ENCODE data around the gene TSSC4. TPM values are rescaled to one million over a fixed set of nuclear protein-coding genes. Genes with fewer than 3 reads are reported as not detected.

Gene TSSC4
- polyA plus RNA-seq, 1 donor, result 28.0 TPM

GRCh38 chr11:2420502-2421225 is 20.1 kb downstream of the TSSC4 start:
- Histone ChIP-seq H3K27ac (ENCODE audit: low read length) (no peak overlapping the region), H3K4me3 (ENCODE audit: low read length) (no peak overlapping the region), H3K9me3 (ENCODE audit: control insufficient read depth, low read depth, low read length) (peaks cover 3% of the 10 kb centered on the region), H3K36me3 (ENCODE audit: control insufficient read depth, insufficient read depth, low read length) (no peaks in the 10 kb centered on the region), H3K27me3 (ENCODE audit: control insufficient read depth, insufficient read depth, low read length) (no peaks in the 10 kb centered on the region), H3K4me1 (ENCODE audit: control insufficient read depth, insufficient read depth, low read length) (peaks cover 7% of the 10 kb centered on the region)
- no CpG with 5 or more reads among the region's 44 CpGs for WGBS (ENCODE audit: insufficient coverage, low lambda C conversion rate)
- DNase-seq, result peak; percentile 63 to 68

DNA sequence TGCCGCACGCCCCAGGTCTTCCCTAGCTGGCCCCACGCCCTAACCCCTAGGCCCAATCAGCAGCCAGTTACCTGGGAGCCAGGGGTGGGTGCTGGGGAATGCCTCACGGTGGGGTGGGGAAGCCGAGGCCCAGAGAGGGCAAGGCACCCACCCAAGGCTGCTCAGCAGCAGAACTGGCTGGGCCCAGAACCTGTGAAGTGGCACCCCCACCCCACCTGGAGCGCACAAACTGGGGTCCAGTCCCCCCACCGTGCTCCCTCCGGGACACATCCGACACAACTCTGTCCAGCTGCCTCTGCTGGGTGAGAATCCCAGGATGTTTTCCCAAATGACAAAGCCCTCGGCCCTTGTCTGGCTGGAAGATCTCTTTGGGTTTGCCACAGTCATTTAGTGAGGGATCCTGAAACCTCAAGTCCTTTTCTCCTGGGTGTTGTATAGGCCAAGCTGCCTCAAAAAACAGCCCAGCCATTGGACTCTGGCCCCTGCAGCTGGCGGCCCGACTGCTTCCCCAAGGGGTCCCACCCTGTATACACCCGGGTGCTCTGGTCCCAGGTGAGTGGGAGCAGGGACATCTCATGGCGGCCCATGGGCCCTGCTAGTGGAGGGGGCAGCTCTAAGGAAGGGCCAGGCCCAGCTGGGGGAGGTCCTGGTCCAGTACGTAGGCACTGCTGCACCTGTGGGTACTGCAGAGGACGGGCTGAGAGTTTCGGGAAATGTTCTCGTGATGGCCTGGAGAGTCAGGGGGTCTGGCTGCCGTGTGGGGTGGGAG is 20.9 kb downstream of the TSSC4 start:
- WGBS (ENCODE audit: insufficient coverage, low lambda C conversion rate), result no CpG with 5 or more reads among the region's 19 CpGs
- H3K4me1 ChIP-seq (ENCODE audit: control insufficient read depth, insufficient read depth, low read length), result peaks cover 7% of the 10 kb centered on the region
- DNase-seq, result no peak
- peaks cover 3% of the 10 kb centered on the region for H3K9me3 ChIP-seq (ENCODE audit: control insufficient read depth, low read depth, low read length)
- H3K27me3 ChIP-seq (ENCODE audit: control insufficient read depth, insufficient read depth, low read length), result no peaks in the 10 kb centered on the region
- H3K4me3 ChIP-seq (ENCODE audit: low read length), result no peak overlapping the region
- H3K27ac ChIP-seq (ENCODE audit: low read length), result no peak overlapping the region
- no peaks in the 10 kb centered on the region for H3K36me3 ChIP-seq (ENCODE audit: control insufficient read depth, insufficient read depth, low read length)

GRCh38 chr11:2421996-2422395 is 21.4 kb downstream of the TSSC4 start:
- WGBS (ENCODE audit: insufficient coverage, low lambda C conversion rate), result no CpG with 5 or more reads among the region's 17 CpGs
- no peak for DNase-seq
- peaks cover 3% of the 10 kb centered on the region for H3K9me3 ChIP-seq (ENCODE audit: control insufficient read depth, low read depth, low read length)
- H3K4me3 ChIP-seq (ENCODE audit: low read length), result no peak overlapping the region
- H3K27me3 ChIP-seq (ENCODE audit: control insufficient read depth, insufficient read depth, low read length), result no peaks in the 10 kb centered on the region
- no peak overlapping the region for H3K27ac ChIP-seq (ENCODE audit: low read length)
- no peaks in the 10 kb centered on the region for H3K36me3 ChIP-seq (ENCODE audit: control insufficient read depth, insufficient read depth, low read length)
- peaks cover 7% of the 10 kb centered on the region for H3K4me1 ChIP-seq (ENCODE audit: control insufficient read depth, insufficient read depth, low read length)

GRCh38 chr11:2422461-2423156 is 22.1 kb downstream of the TSSC4 start:
- Histone ChIP-seq H3K27me3 (ENCODE audit: control insufficient read depth, insufficient read depth, low read length) (no peaks in the 10 kb centered on the region), H3K9me3 (ENCODE audit: control insufficient read depth, low read depth, low read length) (peaks cover 3% of the 10 kb centered on the region), H3K4me1 (ENCODE audit: control insufficient read depth, insufficient read depth, low read length) (peaks cover 7% of the 10 kb centered on the region), H3K4me3 (ENCODE audit: low read length) (no peak overlapping the region), H3K27ac (ENCODE audit: low read length) (no peak overlapping the region), H3K36me3 (ENCODE audit: control insufficient read depth, insufficient read depth, low read length) (no peaks in the 10 kb centered on the region)
- DNase-seq, result no peak
- no CpG with 5 or more reads among the region's 14 CpGs for WGBS (ENCODE audit: insufficient coverage, low lambda C conversion rate)

DNA sequence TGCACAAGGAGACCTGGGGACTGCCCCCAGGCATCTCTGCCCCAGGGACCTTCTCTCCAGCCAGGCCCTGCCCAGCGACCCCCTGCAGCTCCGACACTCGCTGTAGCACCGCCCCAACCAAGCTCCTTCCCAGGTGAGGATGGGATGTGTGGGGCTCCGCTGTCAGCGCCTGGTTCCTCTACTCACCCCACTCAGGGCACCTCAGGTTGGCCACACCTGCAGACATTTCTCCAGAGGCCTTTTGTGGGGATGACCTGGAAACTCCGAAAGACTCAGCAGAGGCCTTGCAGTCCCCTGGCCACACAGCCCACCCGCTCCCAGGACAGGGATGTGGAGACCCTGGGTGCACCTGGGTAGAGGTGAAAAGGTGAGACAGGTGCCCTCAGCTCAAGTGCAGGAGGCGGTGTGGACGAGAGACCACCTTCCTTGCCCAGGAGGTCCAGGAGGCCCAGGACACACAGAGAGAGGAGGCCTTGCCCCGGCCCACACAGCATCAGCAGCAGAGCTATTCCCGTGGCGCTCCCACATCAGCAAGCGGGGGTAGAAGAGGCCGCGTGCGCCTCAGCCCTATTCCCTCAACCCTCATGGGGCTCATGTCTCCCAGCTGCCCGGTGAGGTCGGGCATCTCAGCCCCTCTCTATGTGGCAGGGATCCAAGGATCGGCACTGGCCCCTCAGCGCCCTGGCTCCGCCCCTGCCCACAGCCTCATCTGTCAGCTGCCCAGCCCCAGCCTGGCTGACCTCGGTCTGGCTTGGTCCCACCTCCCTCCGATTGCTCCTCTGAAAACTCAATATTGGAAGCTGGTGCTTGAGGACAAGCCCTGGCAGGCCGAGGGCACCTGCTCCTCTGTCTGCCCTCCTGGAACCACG is 22.8 kb downstream of the TSSC4 start:
- peaks cover 7% of the 10 kb centered on the region for H3K4me1 ChIP-seq (ENCODE audit: control insufficient read depth, insufficient read depth, low read length)
- H3K36me3 ChIP-seq (ENCODE audit: control insufficient read depth, insufficient read depth, low read length), result no peaks in the 10 kb centered on the region
- WGBS (ENCODE audit: insufficient coverage, low lambda C conversion rate), result no CpG with 5 or more reads among the region's 26 CpGs
- H3K27ac ChIP-seq (ENCODE audit: low read length), result no peak overlapping the region
- DNase-seq, result no peak
- peaks cover 3% of the 10 kb centered on the region for H3K9me3 ChIP-seq (ENCODE audit: control insufficient read depth, low read depth, low read length)
- H3K4me3 ChIP-seq (ENCODE audit: low read length), result no peak overlapping the region
- no peaks in the 10 kb centered on the region for H3K27me3 ChIP-seq (ENCODE audit: control insufficient read depth, insufficient read depth, low read length)

- no peak for DNase-seq
- no peak overlapping the region for H3K4me3 ChIP-seq (ENCODE audit: low read length)
- H3K4me1 ChIP-seq (ENCODE audit: control insufficient read depth, insufficient read depth, low read length), result peaks cover 7% of the 10 kb centered on the region
- H3K9me3 ChIP-seq (ENCODE audit: control insufficient read depth, low read depth, low read length), result peaks cover 12% of the 10 kb centered on the region
- no peak overlapping the region for H3K27ac ChIP-seq (ENCODE audit: low read length)
- H3K27me3 ChIP-seq (ENCODE audit: control insufficient read depth, insufficient read depth, low read length), result no peaks in the 10 kb centered on the region
- H3K36me3 ChIP-seq (ENCODE audit: control insufficient read depth, insufficient read depth, low read length), result no peaks in the 10 kb centered on the region
- no CpG with 5 or more reads among the region's 28 CpGs for WGBS (ENCODE audit: insufficient coverage, low lambda C conversion rate)
These were observed 24.4 kb downstream of the TSSC4 start for GRCh38 chr11:2424811-2425495.

- peaks cover 4% of the 10 kb centered on the region for H3K4me1 ChIP-seq (ENCODE audit: control insufficient read depth, insufficient read depth, low read length)
- no peaks in the 10 kb centered on the region for H3K36me3 ChIP-seq (ENCODE audit: control insufficient read depth, insufficient read depth, low read length)
- no CpG with 5 or more reads among the region's 8 CpGs for WGBS (ENCODE audit: insufficient coverage, low lambda C conversion rate)
These were observed 25.0 kb downstream of the TSSC4 start for GRCh38 chr11:2425506-2425905.

DNA sequence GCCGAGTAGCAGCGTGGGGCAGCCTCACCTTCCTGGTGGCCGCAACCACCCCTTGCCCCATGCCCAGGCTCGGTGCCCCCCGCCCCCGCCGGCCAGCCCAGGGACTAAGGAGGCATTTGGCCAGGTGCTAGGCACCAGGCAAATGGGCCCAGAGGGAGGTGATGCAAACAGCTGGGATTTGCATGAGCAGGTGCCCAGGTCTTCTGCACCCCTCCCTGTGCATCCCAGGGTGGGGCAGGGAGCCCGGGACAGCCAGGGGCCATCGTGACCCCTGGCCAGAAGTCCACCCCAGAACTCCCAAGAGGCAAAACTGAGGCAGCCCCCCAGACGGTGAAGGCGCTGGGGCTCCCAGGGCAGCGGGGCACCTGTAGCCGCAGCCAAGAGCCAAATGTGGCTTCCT is 25.7 kb downstream of the TSSC4 start:
- no peak overlapping the region for H3K27ac ChIP-seq (ENCODE audit: low read length)
- WGBS (ENCODE audit: insufficient coverage, low lambda C conversion rate), result no CpG with 5 or more reads among the region's 13 CpGs
- DNase-seq, result no peak

More at GRCh38 chr11:2425506-2425905, 25.0 kb downstream of the TSSC4 start:
- no peak overlapping the region for H3K4me3 ChIP-seq (ENCODE audit: low read length)
- no peak for DNase-seq
- H3K27ac ChIP-seq (ENCODE audit: low read length), result no peak overlapping the region
- H3K27me3 ChIP-seq (ENCODE audit: control insufficient read depth, insufficient read depth, low read length), result no peaks in the 10 kb centered on the region
- H3K9me3 ChIP-seq (ENCODE audit: control insufficient read depth, low read depth, low read length), result peaks cover 14% of the 10 kb centered on the region

GRCh38 chr11:2426826-2427521 is 26.4 kb downstream of the TSSC4 start:
- peaks cover 18% of the 10 kb centered on the region for H3K9me3 ChIP-seq (ENCODE audit: control insufficient read depth, low read depth, low read length)
- H3K27ac ChIP-seq (ENCODE audit: low read length), result no peak overlapping the region
- H3K4me1 ChIP-seq (ENCODE audit: control insufficient read depth, insufficient read depth, low read length), result no peaks in the 10 kb centered on the region
- H3K36me3 ChIP-seq (ENCODE audit: control insufficient read depth, insufficient read depth, low read length), result no peaks in the 10 kb centered on the region
- WGBS (ENCODE audit: insufficient coverage, low lambda C conversion rate), result no CpG with 5 or more reads among the region's 14 CpGs
- H3K27me3 ChIP-seq (ENCODE audit: control insufficient read depth, insufficient read depth, low read length), result no peaks in the 10 kb centered on the region
- H3K4me3 ChIP-seq (ENCODE audit: low read length), result no peak overlapping the region
- no peak for DNase-seq

More for the DNA sequence above, 25.7 kb downstream of the TSSC4 start:
- Histone ChIP-seq H3K9me3 (ENCODE audit: control insufficient read depth, low read depth, low read length) (peaks cover 18% of the 10 kb centered on the region), H3K4me3 (ENCODE audit: low read length) (no peak overlapping the region), H3K36me3 (ENCODE audit: control insufficient read depth, insufficient read depth, low read length) (no peaks in the 10 kb centered on the region), H3K27me3 (ENCODE audit: control insufficient read depth, insufficient read depth, low read length) (no peaks in the 10 kb centered on the region), H3K4me1 (ENCODE audit: control insufficient read depth, insufficient read depth, low read length) (no peaks in the 10 kb centered on the region)

Measured in large intestine (tissue), 3 donors.